B cell (primary cell): ENCODE results near the gene TMEM131L. TPM values are rescaled to one million over a fixed set of nuclear protein-coding genes. Genes with fewer than 3 reads are reported as not detected.
A peak's percentile ranks its signal among the peaks of the same experiment; 100 is the strongest.

Experiments used
- ATAC-seq: fragments of 200-7000 bp; cut with Tn5 transposase; one replicate; pipeline ENCODE4 v1.10.0; 2021; ENCODE audit warnings: low read depth, mild to moderate bottlenecking, moderate number of reproducible peaks, moderate library complexity
- CTCF ChIA-PET: fragments of 350-600 bp; sonication (Branson Sonifier 250); formaldehyde crosslinking; loops from one replicate; lab custom pipeline; 2021; ENCODE audit warnings: antibody characterized with exemption, inconsistent platforms; lab: Charles Lee
- POLR2A ChIA-PET: fragments of 350-600 bp; sonication (Branson Sonifier 250); formaldehyde crosslinking; loops from one replicate; lab custom pipeline; 2021; ENCODE audit warnings: antibody characterized with exemption; lab: Charles Lee
- DNase-seq: peaks from one replicate; pipeline ENCODE4 v3.0.0; 2013
- H2AFZ ChIP-seq: 2 replicates; pipeline ENCODE4 v1.6.1; 2012; ENCODE audit warnings: mild to moderate bottlenecking, low read depth, low read length; ENCODE audit not compliant: insufficient read depth, poor library complexity, severe bottlenecking
- H3K27ac ChIP-seq, 2 donors: 1 replicate in 1 of 2; 2 replicates in 1 of 2; pipeline ENCODE4 v1.5.1; 2012 to 2013; ENCODE audit warnings: low read length in 2 of 2, mild to moderate bottlenecking in 2 of 2, moderate library complexity in 1 of 2
- H3K27me3 ChIP-seq, 4 experiments: fragments of 200-600 bp in 1 of 4; sonication (generic) in 1 of 4; replicated peaks in 1 of 4; 1 replicate in 2 of 4; 2 replicates in 2 of 4; pipeline versions ENCODE4 v1.6.1 to v1.7.0; 2013 to 2016; ENCODE audit warnings: low read length in 3 of 4, mild to moderate bottlenecking in 2 of 4, mixed read lengths in 1 of 4, moderate library complexity in 1 of 4; ENCODE audit not compliant: insufficient read depth in 4 of 4, control insufficient read depth in 3 of 4; ENCODE audit errors: control extremely low read depth in 1 of 4
- H3K36me3 ChIP-seq, 2 experiments: replicated peaks in 1 of 2; 1 replicate in 1 of 2; 2 replicates in 1 of 2; pipeline versions ENCODE4 v1.6.1 to v1.7.1; 2013; ENCODE audit warnings: low read length in 1 of 2; ENCODE audit not compliant: insufficient read depth in 2 of 2, control insufficient read depth in 1 of 2; ENCODE audit errors: control extremely low read depth in 1 of 2, extremely low read depth in 1 of 2
- H3K4me1 ChIP-seq, 2 donors: fragments of 200-600 bp in 1 of 2; sonication (generic) in 1 of 2; 1 replicate in 1 of 2; 2 replicates in 1 of 2; pipeline versions ENCODE4 v1.5.1 to v1.6.1; 2013 to 2017; ENCODE audit warnings: low read length in 2 of 2; ENCODE audit not compliant: control insufficient read depth in 2 of 2, insufficient read depth in 2 of 2
- H3K4me2 ChIP-seq: replicated peaks from 2 replicates; pipeline ENCODE3; 2012; ENCODE audit warnings: mild to moderate bottlenecking, low read depth, low read length; ENCODE audit not compliant: poor library complexity, severe bottlenecking
- H3K4me3 ChIP-seq, 5 experiments: fragments of 200-600 bp in 1 of 5; sonication (generic) in 1 of 5; 1 replicate in 3 of 5; 2 replicates in 2 of 5; pipeline versions ENCODE4 v1.5.1 to v1.7.0; 2011 to 2016; ENCODE audit warnings: low read length in 4 of 5, mild to moderate bottlenecking in 4 of 5, low read depth in 2 of 5, control low read depth in 1 of 5, moderate library complexity in 1 of 5; ENCODE audit not compliant: insufficient read depth in 1 of 5; ENCODE audit errors: control extremely low read depth in 1 of 5, extremely low read depth in 1 of 5
- H3K79me2 ChIP-seq: fragments of 200-600 bp; sonication (generic); one replicate; pipeline ENCODE4 v1.6.0; 2016; ENCODE audit warnings: low read length; ENCODE audit not compliant: control insufficient read depth, insufficient read depth
- H3K9ac ChIP-seq: fragments of 200-600 bp; sonication (generic); 2 replicates; pipeline ENCODE4 v1.6.1; 2017; ENCODE audit warnings: mild to moderate bottlenecking, low read length, moderate library complexity
- H3K9me3 ChIP-seq, 3 donors: one replicate each; pipeline versions ENCODE4 v1.6.1 to v1.7.1; 2013; ENCODE audit warnings: low read length in 2 of 3; ENCODE audit not compliant: control insufficient read depth in 2 of 3, insufficient read depth in 1 of 3; ENCODE audit errors: control extremely low read depth in 1 of 3
- H4K20me1 ChIP-seq: 2 replicates; pipeline ENCODE4 v1.6.0; 2012; ENCODE audit warnings: mild to moderate bottlenecking, low read length; ENCODE audit not compliant: insufficient read depth, control insufficient read depth, poor library complexity, severe bottlenecking
- H3K27ac Mint-ChIP-seq: one replicate; pipeline ENCODE4 v1.8.0; 2021; ENCODE audit warnings: mixed read lengths
- H3K27me3 Mint-ChIP-seq: one replicate; pipeline ENCODE4 v1.8.0; 2021; ENCODE audit warnings: mixed read lengths
- H3K4me1 Mint-ChIP-seq: one replicate; pipeline ENCODE4 v1.8.0; 2021; ENCODE audit warnings: mixed read lengths
- H3K4me3 Mint-ChIP-seq: one replicate; pipeline ENCODE4 v1.8.0; 2021; ENCODE audit warnings: mixed read lengths
- H3K9me3 Mint-ChIP-seq: one replicate; pipeline ENCODE4 v1.8.0; 2022; ENCODE audit warnings: mixed read lengths; ENCODE audit not compliant: insufficient read depth
- CTCF ChIP-seq: fragments of 200-600 bp; IDR thresholded peaks from one replicate; pipeline ENCODE4 v1.8.0; 2022; ENCODE audit warnings: antibody characterized with exemption, mild to moderate bottlenecking
- EZH2 ChIP-seq: IDR thresholded peaks from 2 replicates; pipeline ENCODE4 v1.6.1; 2012; ENCODE audit warnings: borderline replicate concordance, low read depth, mild to moderate bottlenecking, moderate library complexity, low read length; ENCODE audit not compliant: insufficient read depth, poor library complexity, severe bottlenecking
- WGBS: methylation state at CpG from one replicate; pipeline ENCODE4 v1.1.5; 2013; ENCODE audit warnings: missing lambda C conversion rate; ENCODE audit not compliant: insufficient coverage; 5-methylcytosine and 5-hydroxymethylcytosine counted together
- intact Hi-C: fragments of 100-400 bp; cut with micrococcal nuclease; formaldehyde crosslinking; loops from one replicate; pipeline ENCODE4 v1.10.0; 2022
- polyA plus RNA-seq: library from polyadenylated mRNA; depleted of rRNA; stranded (reverse); fragments of >200 nt; gene quantifications from 2 replicates; pipeline ENCODE4 v1.2.3, GENCODE V29; 2012
- total RNA-seq, 2 donors: library from RNA; stranded (reverse); fragments of 120-200 nt in 1 of 2; gene quantifications; 1 replicate in 1 of 2; 2 replicates in 1 of 2; pipeline versions ENCODE4 v1.2.3 to v1.2.4, GENCODE V29; 2013 to 2022

TMEM131L gene
- total and polyA plus RNA-seq, 2 donors (not counting 1 experiment from before 2014, with no cell fraction given): 56.4 to 120 TPM

- Histone ChIP-seq H3K36me3 (peaks cover 1 to 48% of the 10 kb centered on the region in 2 experiments), H3K9ac (peak overlapping the region; percentile 53), H3K4me2 (peak overlapping the region; percentile 73), H4K20me1 (peaks cover 54% of the 10 kb centered on the region), H3K27me3 (no peaks in the 10 kb centered on the region), H3K4me1 (peaks cover 63 to 80% of the 10 kb centered on the region in 2 donors), H3K79me2 (peaks cover 100% of the 10 kb centered on the region), H3K4me3 (peak overlapping the region in 1 of 5 experiments; percentile 61), H2AFZ (no peak overlapping the region), H3K27ac (peak overlapping the region; percentile 74 to 83), H3K9me3 (no peaks in the 10 kb centered on the region)
- 69% methylated on average over 4 of the region's 5 CpGs for WGBS
- no peaks in the 10 kb centered on the region for H3K9me3 Mint-ChIP-seq
- H3K27ac Mint-ChIP-seq: peak overlapping the region; percentile 90
- intact Hi-C loops: no loop called here
- H3K27me3 Mint-ChIP-seq: no peaks in the 10 kb centered on the region
- peak overlapping the region; percentile 94 for H3K4me3 Mint-ChIP-seq
- no peak for ATAC-seq
- TF ChIP-seq CTCF (no peak), EZH2 (no peak)
- CTCF ChIA-PET: interaction anchor here (0.8 to 1.1 kb wide), 2 partner anchors 10 to 39 kb away, joined by 3 read pairs; no protein-coding TSS in a partner anchor
- POLR2A ChIA-PET: interaction anchor here (0.5 to 1.8 kb wide), 4 partner anchors 10 to 75 kb away, joined by 4 to 7 read pairs (median 6); no protein-coding TSS in a partner anchor
- DNase-seq: peak; percentile 46
- H3K4me1 Mint-ChIP-seq: peaks cover 89% of the 10 kb centered on the region
Observed at GRCh38 chr4:153472122-153473037, 6.2 kb downstream of the TMEM131L start.
